GM19240 (cell line): Measurements from ENCODE around the gene ACOD1.
"Not testable (repeated sequence)": the region's sequence is repeated elsewhere in the genome, so short reads cannot be mapped to it uniquely, and the experiment has no call there.

Source experiments
- DNase-seq: peaks from one replicate; pipeline ENCODE4 v3.0.0; 2011; ENCODE audit warnings: low spot score; ENCODE audit not compliant: insufficient read length

Gene ACOD1

DNA sequence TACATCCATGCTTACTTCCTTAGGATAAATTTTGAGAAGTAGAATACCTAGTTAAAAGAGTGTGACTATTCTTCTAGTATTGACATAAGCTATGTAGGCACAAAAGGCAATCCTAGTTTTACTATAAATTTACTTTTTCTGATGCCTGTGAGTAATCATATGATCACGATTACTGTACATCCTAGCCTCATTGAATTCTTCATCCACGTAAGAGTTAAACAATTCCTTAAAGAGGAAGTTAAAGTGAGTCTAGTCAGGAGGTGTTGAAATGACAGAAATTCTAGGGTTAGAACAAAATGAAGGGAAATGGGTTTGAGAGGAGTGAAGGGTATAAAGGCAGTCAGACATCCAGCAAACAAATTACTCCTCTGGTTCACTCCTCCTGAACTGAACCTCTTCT is at the start of gene ACOD1:
ACOD1 (plus strand) TSS at position 363 of the 400 bp plus-strand sequence. CDS start 48 bp downstream, outside the sequence.
- DNase-seq: no peak

DNA sequence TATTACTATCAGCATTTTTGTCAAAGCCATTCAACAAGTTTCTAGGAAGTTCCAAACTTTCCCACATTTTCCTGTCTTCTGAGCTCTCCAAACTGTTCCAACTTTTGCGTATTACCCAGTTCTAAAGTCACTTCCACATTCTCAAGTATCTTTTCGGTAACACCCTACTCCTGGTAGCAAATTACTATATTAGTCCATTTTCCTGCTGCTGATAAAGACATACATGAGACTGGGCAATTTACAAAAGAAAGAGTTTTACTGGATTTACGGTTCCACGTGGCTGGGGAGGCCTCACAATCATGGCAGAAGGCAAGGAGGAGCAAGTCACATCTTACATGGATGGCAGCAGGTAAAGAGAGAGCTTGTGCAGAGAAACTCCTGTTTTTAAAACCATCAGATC is 49.2 kb upstream of the ACOD1 start:
- not testable (repeated sequence) for DNase-seq

DNA sequence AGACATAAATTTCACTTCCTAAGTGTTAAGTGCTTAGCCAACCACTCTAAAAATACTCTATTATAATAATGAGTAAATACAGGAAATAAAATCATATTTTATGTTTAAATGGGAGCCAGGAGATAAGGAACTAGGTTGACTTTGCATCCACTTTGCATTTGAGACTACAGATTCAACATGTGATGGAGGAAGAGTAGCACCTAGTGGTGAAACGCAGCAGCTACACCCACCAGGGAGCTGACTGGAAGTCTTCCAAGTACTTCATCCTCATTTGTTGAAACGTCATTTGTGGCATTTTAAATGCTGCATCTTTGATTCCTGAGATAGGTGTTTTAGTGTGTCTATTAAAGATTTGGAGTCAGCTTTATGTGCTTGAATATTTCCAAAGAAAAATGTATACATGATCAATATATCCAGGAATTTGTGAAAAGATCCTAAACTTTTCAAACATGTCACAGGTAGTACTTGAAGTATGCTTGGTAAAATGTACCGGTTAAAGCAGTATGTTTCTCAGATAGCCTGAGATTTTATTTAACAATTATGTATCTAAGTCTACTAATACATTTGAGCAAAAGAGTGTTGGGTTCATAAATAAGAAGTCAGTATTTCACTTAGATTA is 44.7 kb upstream of the ACOD1 start:
- DNase-seq: peak; percentile 27

DNA sequence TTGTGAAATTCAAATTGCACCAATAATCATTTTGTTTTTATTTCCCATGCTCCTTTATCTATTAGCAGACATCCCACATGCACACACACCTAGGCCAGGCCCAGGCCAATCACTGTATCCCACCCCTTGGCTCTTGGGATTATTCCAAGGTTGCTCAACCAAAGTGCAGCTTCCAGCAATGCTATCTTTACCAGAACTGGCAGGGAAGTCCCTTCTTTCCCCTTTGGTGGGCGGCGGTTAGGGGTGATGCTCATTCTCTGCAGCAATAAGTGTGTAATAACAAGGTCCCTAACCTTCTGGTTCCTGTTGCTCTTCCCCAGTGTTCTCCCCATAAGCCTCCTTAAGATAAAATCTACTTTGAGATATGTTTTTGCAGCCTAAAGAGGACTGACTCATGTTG is 43.8 kb upstream of the ACOD1 start:
- no peak for DNase-seq

DNA sequence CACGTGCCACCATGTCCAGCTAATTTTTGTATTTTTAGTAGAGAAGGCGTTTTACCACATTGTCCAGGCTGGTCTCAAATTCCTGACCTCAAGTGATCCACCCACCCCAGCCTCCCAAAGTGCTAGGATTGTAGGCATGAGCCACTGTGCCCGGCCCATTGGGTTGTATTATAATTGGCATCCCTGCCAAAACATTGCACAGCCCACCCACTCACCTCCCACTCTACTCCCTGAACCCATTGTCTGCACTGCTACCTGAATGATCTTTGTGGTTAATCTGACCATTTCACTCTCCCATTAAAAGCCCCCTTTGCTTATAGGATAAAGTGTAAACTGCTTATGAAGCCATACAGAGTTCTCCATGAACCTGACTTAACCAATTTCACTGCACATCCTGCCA is 35.8 kb upstream of the ACOD1 start:
- DNase-seq: no peak

DNA sequence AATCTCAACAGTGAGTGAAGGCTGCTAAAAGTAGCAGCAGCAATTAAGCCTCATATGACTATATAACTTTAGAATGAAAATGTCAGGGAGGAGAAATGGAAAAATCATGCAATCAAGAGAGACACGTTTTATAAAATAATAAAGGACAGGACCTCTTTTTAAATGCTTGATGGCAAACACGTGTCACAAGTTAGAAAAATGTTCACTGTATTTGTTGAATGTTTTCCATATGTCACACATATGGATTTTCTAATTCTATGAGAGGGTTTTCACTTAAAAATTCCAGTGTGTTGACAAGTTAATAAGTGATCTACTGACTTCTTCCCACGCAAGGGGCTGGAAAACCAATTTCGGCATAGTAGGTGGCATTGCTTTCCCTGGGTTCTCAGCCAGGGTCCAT is 34.4 kb upstream of the ACOD1 start:
- no peak for DNase-seq

DNA sequence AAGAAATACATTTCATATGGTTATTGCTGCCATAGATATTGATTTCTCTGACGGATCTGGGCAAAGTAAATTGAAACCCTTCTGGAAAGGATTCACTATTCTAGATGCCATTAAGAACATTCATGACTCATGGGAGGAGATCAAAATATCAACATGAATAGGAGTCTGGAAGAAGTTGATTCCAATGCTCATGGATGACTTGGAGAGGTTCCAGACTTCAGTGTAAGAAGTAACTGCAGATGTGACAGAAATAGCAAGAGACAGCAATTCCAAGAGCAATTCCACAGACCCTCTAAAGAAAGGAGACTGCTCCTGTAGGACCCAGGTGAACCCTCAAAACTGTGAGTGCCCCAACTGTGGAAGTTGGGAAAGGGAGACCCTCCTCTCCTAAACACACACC is 31.2 kb upstream of the ACOD1 start:
- no peak for DNase-seq

DNA sequence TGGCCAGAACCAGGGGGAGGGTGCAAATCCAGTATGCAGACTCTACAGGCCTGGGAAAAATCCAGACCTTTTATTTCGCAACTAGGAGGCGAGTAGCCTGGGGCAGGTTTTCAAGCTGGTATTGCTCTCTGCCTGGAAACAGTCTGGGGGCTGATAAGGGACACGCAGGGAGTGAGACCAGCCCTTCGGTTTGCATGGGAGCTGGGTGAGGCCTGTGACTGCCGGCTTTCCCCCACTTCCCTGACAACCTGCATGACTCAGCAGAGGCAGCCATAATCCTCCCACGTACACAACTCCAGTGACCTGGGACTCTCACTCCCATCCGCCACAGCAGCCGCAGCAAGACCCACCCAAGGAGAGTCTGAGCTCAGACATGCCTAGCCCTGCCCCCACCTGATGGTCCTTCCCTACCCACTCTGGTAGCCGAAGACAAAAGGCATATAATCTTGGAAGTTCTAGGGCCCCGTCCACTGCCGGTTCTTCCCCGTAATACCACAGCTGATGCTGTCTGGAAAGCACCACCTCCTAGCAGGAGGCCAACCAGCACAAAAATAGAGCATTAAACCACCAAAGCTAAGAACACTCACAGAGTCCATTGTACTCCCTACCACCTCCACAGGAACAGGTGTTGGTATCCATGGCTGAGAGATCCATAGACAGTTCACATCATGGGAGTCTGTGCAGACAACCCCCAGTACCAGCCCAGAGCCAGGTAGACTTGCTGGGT is 30.4 kb upstream of the ACOD1 start:
- not testable (repeated sequence) for DNase-seq

DNA sequence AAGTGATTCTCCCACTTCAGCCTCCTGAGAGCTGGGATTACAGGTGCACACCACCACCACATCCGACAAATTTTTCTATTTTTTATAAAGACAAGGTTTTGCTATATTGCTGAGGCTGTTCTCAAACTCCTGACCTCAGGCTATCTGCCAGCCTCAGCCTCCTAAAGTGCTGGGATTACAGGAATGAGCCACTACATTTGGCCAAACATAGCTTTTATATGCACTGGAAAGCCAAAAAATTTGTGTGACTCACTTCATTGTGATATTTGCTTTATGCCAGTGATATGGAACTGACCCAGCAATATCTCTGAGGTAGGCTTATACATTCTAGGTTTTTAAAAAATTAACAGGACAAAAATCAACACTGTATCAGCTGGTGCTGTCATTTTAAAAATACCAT is 26.8 kb upstream of the ACOD1 start:
- no peak for DNase-seq

DNA sequence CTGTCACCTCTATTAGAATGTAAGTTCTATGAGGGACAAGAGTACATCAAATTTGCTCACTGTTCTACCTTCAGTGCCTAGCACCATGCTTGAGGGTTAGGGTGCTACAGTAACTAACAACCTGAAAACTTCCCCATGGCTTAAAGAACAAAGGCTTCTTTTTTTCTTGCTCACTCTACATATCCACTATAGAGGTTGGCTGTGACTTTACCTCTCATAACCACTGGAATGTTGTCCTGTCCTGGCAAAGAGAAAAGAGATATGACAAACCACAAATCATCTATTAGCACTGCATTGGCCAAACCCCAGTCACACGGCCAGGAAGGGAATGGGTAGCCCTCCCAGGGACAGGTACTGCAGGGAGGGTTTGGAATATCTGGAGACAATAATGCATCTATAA is 23.2 kb upstream of the ACOD1 start:
- no peak for DNase-seq

DNA sequence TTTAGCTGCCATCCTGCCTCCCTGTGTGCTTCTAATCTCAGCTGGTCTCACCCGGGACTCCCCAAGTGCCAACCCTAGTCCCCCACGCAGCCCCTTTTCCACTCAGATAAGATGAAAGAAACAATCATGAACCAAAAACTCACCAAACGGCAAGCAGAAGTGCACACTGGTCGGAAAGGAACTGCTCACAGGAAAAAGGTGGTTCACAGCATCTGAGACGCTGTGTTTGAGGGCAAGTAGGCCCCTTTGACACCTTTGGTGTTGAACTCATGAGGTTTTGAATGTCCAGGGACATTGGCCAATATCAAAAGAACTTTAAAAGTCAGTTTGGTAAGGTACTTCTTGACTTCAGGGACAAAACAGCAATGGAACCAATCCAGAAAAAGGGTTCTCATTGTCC is 20.4 kb upstream of the ACOD1 start:
- no peak for DNase-seq

DNA sequence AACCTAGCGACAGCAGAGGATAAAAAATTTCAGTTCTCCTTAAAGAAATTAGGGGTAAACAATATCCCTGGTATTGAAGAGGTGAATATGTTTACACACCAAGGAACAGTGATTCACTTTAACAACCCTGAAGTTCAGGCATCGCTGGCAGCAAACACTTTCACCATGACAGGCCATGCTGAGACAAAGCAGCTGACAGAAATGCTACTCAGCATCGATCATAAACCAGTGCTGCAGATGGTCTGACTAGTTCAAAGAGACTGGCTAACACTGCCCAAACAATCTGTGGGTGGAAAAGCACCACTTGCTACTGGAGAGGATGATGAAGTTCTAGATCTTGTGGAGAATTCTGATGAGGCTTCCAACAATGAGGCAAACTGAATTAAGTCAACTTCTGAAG is 19.9 kb upstream of the ACOD1 start:
- DNase-seq: no peak

DNA sequence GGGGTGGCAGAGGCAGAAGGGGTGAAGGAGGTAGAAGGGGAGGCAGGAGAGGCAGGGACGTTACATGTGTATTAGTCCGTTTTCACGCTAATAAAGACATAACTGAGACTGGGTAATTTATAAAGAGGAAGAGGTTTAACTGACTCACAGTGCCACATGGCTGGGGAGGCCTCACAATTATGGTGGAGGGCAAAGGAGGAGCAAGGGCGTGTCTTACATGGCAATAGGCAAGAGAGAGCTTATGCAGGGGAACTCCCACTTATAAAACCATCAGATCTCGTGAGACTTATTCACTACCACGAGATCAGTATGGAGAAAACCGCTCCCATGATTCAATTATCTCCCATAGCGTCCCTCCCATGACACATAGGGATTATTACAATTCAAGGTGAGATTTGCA is 19.0 kb upstream of the ACOD1 start:
- DNase-seq: no peak

DNA sequence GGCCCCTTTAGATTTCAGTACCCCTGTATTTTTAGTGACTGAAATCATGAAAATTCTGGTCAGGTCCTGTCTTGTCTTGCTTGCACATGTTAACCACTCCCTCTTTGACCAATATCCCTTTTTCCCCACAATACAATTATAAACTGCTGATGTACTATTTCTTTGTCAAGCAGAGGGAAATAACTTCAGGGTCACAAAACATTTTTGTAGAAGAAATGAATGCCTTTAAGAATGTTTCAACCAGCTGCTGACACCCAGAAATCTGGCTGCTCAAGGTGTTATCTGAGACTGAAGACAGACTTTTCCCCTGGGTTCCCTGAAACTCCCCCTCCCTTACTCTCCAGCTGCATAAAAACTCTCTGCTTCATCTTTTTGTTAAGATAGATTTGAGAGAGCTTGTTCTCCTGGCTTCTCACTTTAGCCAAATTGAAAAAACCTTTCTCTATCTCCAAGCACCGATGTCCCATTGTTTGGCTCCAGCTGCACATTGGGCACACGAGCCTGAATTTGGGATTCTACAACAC is 18.4 kb upstream of the ACOD1 start:
- no peak for DNase-seq

DNA sequence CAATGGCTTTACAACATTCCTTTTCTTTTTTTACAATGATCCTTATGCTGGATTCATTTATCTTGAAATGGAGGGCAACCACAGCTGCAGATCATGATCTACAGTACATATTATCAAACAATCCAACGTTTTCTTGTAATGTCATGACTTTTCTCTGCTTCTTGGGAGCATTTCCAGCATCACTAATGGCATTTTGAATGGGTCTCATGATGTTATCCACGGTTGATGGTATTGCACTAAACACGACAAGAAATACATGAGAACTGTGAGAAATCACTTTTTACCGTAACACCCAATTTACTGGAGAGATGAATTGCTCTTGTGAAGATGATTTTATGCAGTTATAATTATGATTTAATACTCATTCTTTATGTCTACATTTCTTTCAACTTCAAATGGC is 16.2 kb upstream of the ACOD1 start:
- DNase-seq: no peak

DNA sequence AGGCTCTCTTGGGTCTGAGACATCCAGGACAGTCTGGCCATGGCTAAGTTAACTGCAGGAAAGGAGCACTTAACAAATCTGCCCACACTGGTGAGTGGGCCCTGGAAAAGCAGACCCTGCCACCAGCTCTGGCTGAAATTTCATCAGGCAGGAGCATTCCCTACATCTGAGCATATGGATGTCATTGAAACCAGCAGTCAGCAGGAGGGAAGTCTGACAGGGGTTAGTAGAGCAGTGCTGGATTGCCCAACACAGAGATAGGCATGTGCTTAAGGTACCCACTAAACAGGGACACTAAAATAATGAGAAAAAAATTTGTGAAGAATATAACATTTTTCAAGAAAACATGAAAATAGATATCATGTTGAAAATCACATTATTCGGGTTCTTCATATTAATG is 13.6 kb upstream of the ACOD1 start:
- no peak for DNase-seq

DNA sequence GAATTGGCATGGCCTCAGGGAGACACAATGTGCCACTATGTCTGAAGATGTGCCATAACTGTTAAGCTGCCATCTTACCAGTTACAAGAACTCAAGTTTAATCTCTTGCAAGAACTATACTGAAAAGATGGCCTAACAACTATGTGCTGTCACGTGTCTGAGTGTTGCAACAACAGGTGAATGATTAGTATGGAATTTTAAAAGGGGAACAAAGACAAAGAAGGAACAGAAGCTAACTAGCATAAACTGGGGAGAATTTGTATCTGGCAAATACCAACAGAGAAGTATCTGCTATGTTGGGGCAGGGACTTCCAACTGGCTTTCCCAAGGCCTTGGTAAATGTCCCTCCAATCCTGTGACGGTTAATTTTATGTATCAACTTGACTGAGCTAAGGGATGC is 11.5 kb upstream of the ACOD1 start:
- DNase-seq: no peak

DNA sequence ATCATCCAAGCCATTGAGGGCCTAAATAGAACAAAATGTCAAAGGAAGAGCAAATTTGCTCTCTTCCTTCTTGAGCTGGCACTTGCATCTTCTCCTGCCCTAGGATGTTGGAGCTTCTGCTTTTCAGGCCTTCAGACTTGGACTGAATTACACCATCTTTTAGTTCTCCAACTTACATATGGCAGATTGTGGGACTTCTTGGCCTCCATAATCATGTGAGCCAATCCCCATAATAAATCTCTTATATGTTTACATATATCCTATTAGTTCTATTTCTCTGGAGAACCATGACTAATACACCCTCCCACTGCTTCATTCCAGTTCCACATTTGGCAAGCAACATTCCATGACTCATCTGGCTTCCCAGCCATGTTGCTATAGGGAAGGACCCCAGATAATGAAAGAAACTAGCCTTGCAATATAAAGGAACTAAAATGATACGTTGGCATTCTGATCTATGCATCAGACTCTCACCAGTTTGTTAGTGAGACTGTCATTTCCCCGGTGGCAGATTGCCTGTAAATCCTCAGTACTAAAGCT is 11.0 kb upstream of the ACOD1 start:
- DNase-seq: no peak

DNA sequence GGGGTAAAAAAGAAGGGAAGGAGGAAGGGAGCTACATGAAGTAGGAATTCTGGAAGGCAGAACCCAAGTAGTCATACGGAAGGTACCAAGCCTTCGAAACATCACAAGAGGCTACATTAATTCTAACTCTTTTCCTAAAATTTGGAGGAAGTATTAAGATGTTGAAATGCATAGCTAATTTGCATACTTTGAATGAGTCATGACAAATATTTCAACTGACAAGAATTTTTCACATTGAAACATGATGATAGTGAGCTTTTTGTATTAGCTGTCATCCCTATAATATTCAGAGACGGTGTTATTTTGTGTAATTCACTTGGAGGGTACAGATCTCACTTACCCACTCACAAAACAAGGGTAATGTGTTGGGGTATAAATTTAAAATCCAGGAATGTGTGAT is 9.1 kb upstream of the ACOD1 start:
- no peak for DNase-seq

DNA sequence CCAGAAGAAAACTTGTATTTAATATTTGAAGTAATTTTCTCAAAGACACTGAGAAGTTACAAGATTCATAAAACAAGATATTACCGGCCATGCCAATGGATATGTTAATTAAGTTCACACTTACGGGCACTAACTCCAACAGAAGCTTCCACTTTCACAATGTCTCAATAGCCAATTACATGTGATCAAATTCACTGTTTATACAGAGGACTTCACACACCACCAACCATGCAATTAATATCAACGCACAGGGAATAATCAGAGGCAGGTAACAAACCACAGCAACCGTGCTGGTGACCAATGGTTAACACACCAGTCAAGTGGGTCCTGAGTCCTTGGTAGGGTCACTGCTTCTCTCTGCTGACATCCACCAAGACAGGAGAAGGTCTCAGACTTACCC is 5.9 kb upstream of the ACOD1 start:
- DNase-seq: no peak

DNA sequence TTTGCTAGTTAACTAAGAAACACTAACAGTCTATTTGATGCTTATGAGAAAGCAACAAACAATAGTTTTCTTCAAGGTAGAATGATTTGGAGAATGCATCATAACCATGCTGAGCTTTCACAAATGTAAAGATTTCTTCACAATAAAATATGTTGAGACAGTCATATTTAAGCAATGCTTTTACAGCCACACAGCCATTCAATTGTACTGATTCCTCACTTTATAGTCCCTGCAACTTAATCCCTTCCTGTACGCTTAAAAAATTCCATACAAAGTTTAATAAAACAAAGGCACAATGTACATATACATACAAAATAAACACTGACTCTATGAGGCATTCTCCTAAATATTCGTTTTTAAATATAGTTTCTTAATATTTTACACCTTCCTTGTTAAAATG is 4.7 kb upstream of the ACOD1 start:
- no peak for DNase-seq

DNA sequence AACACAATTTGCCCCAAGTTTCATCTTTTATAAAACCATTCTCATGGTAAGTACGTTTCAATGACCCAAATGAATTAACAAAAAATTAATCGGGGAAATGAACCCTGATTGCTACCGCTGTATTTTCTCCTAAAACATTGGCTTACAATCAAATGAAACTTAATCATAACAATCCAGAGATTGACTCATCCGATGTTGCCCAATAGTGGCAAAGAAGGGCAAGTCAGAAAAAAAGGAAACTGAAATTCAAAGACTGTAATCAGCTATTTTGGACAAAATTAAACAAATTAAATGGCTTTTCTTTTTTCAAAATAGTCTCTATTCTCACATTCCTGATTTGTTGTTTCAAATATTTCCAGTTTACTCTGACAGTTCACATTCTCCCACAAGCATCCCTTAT is 3.9 kb upstream of the ACOD1 start:
- no peak for DNase-seq

DNA sequence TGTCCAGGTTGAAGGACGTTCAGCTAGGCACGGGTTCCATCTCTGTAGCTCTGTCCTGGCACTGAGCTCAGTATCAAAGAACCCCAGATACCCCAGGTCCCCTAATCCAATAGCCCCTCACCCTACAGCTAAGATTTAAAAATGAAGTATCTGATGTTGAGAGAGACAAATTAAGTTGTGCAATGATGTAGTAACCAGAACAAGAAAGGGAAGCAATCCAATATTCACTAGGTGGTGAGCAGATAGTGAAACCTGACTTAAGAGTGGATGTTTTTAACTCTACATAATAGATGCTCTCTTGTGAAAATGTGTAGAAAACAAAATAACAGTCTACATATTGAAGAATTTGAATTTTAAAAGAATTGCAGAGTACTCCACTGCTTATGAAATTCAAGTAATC is 1.8 kb downstream of the ACOD1 start:
- no peak for DNase-seq
